AG04449 (cell line): ENCODE data around the gene MBTD1.

Source experiments
- CTCF ChIA-PET: fragments of 350-600 bp; formaldehyde crosslinking; extraction: SDS; loops from one replicate; lab custom pipeline; 2021; ENCODE audit warnings: antibody characterized with exemption; lab: Yijun Ruan, JAX
- POLR2A ChIA-PET: fragments of 400-600, 350-600 bp; formaldehyde crosslinking; extraction: SDS; loops from one replicate; lab custom pipeline; 2020; ENCODE audit warnings: antibody characterized with exemption, inconsistent platforms; lab: Yijun Ruan, JAX
- DNase-seq: peaks from one replicate; pipeline ENCODE4 v3.0.0-alpha.2; 2010; ENCODE audit warnings: low read depth, low spot score
- H3K4me3 ChIP-seq: 2 replicates; pipeline ENCODE4 v1.5.1; 2011; ENCODE audit warnings: low read depth, mild to moderate bottlenecking, control low read depth, low read length
- TF ChIP-seq, protein P1 (sequence below): IDR thresholded peaks from one replicate; pipeline ENCODE4 v1.5.1; 2011; ENCODE audit warnings: mild to moderate bottlenecking, moderate library complexity, low read length, control low read depth, inconsistent platforms; ENCODE audit not compliant: insufficient read depth; ENCODE audit errors: missing control alignments

Gene MBTD1

DNA sequence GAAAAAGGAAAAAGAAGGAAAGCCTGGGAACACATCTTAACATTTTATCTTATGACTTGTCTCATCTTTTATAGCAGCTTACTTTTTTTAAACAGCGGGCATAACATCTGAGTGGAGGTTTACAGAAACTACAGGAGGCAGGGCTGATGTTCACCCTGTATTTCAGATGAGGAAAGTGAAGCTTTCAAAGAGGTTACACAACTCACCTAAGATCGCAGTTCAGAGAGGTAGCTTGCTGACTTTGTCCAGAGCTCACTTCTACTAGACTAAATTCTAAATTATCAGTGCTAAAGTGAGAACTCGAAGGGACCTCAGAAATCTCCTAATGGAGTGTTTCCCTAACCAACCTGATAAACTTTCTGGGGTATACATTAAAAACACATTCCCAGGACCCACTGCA, 3.7 kb downstream of the MBTD1 start:
- ChIA-PET POLR2A (no interaction called here), CTCF (no interaction called here)
- no peak for DNase-seq
- no peak overlapping the region for H3K4me3 ChIP-seq
- TF ChIP-seq, protein P1, sequence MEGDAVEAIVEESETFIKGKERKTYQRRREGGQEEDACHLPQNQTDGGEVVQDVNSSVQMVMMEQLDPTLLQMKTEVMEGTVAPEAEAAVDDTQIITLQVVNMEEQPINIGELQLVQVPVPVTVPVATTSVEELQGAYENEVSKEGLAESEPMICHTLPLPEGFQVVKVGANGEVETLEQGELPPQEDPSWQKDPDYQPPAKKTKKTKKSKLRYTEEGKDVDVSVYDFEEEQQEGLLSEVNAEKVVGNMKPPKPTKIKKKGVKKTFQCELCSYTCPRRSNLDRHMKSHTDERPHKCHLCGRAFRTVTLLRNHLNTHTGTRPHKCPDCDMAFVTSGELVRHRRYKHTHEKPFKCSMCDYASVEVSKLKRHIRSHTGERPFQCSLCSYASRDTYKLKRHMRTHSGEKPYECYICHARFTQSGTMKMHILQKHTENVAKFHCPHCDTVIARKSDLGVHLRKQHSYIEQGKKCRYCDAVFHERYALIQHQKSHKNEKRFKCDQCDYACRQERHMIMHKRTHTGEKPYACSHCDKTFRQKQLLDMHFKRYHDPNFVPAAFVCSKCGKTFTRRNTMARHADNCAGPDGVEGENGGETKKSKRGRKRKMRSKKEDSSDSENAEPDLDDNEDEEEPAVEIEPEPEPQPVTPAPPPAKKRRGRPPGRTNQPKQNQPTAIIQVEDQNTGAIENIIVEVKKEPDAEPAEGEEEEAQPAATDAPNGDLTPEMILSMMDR: no peak

DNA sequence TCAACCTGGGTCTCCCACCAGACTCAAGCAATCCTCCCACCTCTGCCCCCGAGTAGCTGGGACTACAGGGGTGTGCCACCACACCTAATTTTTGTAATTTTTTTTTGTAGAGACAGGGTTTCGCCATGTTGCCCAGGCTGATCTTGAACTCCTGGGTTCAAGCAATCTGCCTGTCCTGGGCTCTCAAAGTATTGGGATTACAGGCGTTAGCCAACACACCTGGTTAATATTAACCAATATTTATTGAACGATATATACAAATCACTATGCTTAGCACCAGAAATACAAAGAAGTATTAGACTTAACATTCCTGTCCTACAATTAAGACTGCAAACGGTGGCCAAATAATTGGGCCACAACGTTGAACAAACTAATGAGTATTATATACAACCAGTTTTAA, 4.2 kb downstream of the MBTD1 start:
- H3K4me3 ChIP-seq: no peak overlapping the region
- CTCF ChIA-PET: no interaction called here
- POLR2A ChIA-PET: no interaction called here
- TF ChIP-seq, protein P1: no peak
- no peak for DNase-seq

DNA sequence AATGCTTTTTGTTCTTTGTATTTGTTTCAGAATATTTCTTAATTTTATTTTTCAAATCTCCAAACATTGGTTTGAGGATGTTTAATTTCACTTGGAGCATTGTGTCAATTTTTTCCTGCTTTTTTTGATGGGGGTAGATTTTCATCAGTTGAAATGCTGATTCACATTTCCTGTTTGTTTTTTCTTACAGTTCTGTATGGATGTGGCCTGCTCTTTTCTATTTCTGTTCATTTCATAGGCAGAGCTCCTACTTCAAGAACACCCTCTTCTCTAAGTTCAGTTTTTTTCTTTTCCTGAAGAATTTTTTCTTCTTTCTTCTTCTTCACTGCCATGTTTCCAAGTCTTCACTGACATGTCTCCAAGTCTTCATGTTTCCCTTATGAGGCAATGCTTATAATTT, 8.8 kb downstream of the MBTD1 start:
- no peak for DNase-seq
- TF ChIP-seq, protein P1: no peak
- POLR2A ChIA-PET: no interaction called here
- no peak overlapping the region for H3K4me3 ChIP-seq
- CTCF ChIA-PET: no interaction called here

DNA sequence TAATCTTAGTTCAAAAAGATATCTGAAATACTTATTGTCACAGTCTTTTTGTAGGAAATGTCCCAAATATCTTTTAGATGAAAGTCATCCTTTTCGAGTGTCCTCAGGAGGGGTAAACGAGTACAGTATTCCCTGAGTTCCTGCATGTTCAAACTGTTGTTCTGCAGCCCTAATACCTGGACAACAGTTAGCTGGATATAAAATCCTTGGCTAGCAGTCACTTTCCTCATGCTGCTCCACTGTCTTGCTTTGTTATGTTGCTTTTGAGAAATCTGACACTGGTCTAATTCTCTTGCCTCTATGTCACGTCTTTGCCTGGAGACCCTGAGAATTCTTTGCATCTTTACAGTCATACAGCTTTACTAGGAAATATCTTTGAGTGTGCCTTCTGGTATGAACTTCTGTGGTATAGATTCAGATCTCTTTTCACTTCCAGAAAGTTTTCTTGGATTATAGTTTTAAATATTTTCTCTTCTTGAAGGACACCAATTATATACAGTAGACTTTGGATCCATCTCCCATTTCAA, 9.5 kb downstream of the MBTD1 start:
- no peak overlapping the region for H3K4me3 ChIP-seq
- no peak for DNase-seq
- CTCF ChIA-PET: no interaction called here
- POLR2A ChIA-PET: no interaction called here
- TF ChIP-seq, protein P1: no peak

DNA sequence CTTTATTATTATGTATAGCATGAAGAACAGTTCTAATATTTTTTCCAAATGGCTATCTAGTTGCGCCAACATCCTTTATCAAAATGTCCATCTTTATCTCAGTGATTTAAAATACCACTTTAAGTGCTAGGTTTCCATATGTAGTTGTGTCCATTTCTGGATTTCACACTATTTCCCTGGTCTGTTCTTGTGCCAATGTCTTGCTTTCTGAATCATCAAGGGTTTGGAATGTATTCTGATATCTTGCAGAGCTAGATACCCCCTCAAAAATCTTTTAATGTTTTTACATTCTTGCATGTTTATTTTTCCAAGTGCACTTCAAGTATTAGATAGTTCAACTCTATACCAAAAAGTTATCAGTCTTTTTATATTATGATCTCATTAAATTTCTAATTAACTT, 14.3 kb downstream of the MBTD1 start:
- ChIA-PET POLR2A (no interaction called here), CTCF (no interaction called here)
- DNase-seq: no peak
- TF ChIP-seq, protein P1: no peak
- H3K4me3 ChIP-seq: no peak overlapping the region

DNA sequence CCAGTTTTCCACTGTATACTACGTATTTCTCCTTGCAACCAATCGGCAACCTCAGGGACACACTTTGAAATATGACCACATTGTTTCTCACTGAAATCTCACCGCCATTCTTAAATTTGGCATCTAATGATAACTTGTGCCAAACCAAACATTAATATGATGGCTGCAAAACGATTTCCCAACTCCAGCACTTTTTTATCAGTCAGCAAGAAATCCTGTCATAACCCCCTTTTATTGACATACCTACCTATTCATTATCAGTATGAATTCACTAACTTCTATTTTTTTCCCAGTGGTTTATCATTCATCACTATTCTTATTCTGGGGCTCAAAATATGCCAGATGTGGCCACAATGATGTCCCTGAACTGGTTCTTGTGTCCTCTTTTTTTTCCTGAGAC, 15.8 kb downstream of the MBTD1 start:
- TF ChIP-seq, protein P1: no peak
- H3K4me3 ChIP-seq: no peak overlapping the region
- ChIA-PET POLR2A (no interaction called here), CTCF (no interaction called here)
- no peak for DNase-seq
